ENCODE measurements around the gene ZSCAN25.

GRCh38 chr7:99597762-99598501 is 18.8 kb upstream of the ZSCAN25 start, which contains the start of gene TMEM225B:
- no peak for TF ChIP-seq POLR2AphosphoS5 (IDR thresholded peaks at IDR 0.05)
- no peak for TF ChIP-seq CTCF (IDR thresholded peaks at IDR 0.05)
- TF ChIP-seq POLR2A (IDR thresholded peaks at IDR 0.05), result no peak
